Activated CD4-positive, alpha-beta T cell treated with anti-CD3 and anti-CD28 coated beads for 36 hours (primary cell): ENCODE data around the gene CHRNB2. TPM values are rescaled to one million over a fixed set of nuclear protein-coding genes. Genes with fewer than 3 reads are reported as not detected.
"Not testable (repeated sequence)": the region's sequence is repeated elsewhere in the genome, so short reads cannot be mapped to it uniquely, and the experiment has no call there.

ENCODE experiments used
- ATAC-seq: fragments of 200-7000 bp; cut with Tn5 transposase; one replicate; pipeline ENCODE4 v1.10.0; 2021; ENCODE audit warnings: mild to moderate bottlenecking, moderate library complexity
- CTCF ChIA-PET: fragments of 350-600 bp; sonication (Branson Sonifier 250); formaldehyde crosslinking; loops from one replicate; lab custom pipeline; 2021; ENCODE audit warnings: antibody characterized with exemption; lab: Charles Lee
- POLR2A ChIA-PET: fragments of 350-600 bp; sonication (Branson Sonifier 250); formaldehyde crosslinking; loops from one replicate; lab custom pipeline; 2021; ENCODE audit warnings: antibody characterized with exemption, inconsistent platforms; lab: Charles Lee
- DNase-seq: peaks from one replicate; pipeline ENCODE4 v3.0.0-alpha.2; 2020
- H3K27ac Mint-ChIP-seq: one replicate; pipeline ENCODE4 v1.8.0; 2021; ENCODE audit warnings: mixed read lengths
- H3K27me3 Mint-ChIP-seq: one replicate; pipeline ENCODE4 v1.8.0; 2021; ENCODE audit warnings: mixed read lengths
- H3K36me3 Mint-ChIP-seq: one replicate; pipeline ENCODE4 v1.8.0; 2021; ENCODE audit warnings: low read depth, mixed read lengths
- H3K4me1 Mint-ChIP-seq: one replicate; pipeline ENCODE4 v1.8.0; 2021; ENCODE audit warnings: mixed read lengths
- H3K4me3 Mint-ChIP-seq: one replicate; pipeline ENCODE4 v1.8.0; 2021; ENCODE audit warnings: mild to moderate bottlenecking, moderate library complexity, mixed read lengths
- H3K9me3 Mint-ChIP-seq: one replicate; pipeline ENCODE4 v1.8.0; 2021; ENCODE audit warnings: low read depth, mixed read lengths
- intact Hi-C, 2 experiments: fragments of 100-400 bp; cut with DNase I in 1 of 2; cut with micrococcal nuclease in 1 of 2; formaldehyde crosslinking; loops; one replicate each; pipeline versions ENCODE4 v1.14.2 to v1.15.1; 2022 to 2024; cut with DNase I, micrococcal nuclease
- total RNA-seq, 2 experiments: library from RNA; stranded (reverse); gene quantifications; one replicate each; pipeline ENCODE4 v1.2.3, GENCODE V29; 2021

The CHRNB2 gene, protein sequence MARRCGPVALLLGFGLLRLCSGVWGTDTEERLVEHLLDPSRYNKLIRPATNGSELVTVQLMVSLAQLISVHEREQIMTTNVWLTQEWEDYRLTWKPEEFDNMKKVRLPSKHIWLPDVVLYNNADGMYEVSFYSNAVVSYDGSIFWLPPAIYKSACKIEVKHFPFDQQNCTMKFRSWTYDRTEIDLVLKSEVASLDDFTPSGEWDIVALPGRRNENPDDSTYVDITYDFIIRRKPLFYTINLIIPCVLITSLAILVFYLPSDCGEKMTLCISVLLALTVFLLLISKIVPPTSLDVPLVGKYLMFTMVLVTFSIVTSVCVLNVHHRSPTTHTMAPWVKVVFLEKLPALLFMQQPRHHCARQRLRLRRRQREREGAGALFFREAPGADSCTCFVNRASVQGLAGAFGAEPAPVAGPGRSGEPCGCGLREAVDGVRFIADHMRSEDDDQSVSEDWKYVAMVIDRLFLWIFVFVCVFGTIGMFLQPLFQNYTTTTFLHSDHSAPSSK
- total RNA-seq, result under 1 TPM in 1 of 2 experiments, not detected in 1; 0.07 TPM

DNA sequence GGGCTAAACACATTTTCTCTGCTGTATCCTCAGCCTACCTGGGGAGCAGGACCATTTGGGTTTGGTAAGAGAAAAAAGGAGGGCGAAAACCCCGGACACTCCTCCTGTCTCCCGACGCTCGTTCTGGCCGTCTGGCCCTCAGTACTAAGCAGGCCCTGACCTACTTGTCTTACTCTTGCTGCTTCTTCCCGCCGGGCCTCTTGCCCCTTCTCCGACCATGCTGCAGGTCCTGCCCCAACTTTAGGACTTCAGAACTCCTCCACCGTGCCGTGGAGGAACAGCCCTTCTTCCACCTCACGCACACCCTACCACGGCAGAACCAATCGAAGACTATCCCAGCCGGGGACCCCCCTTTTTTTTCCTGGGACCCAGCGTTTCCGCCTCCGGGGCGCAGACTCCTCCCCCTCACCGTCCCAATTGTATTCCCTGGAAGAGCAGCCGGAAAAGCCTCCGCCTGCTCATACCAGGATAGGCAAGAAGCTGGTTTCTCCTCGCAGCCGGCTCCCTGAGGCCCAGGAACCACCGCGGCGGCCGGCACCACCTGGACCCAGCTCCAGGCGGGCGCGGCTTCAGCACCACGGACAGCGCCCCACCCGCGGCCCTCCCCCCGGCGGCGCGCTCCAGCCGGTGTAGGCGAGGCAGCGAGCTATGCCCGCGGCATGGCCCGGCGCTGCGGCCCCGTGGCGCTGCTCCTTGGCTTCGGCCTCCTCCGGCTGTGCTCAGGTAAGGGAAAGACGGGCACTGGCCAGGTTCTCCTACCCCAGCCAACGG lies at the start of gene CHRNB2:
TSS of gene CHRNB2 (plus strand) at position 393 of the 771 bp plus-strand sequence. CDS start at position 660, 267 bp downstream.
- H3K27ac Mint-ChIP-seq, result no peak within 1 kb of the TSS
- peaks cover 21% of the 10 kb centered on the region for H3K27me3 Mint-ChIP-seq
- peaks cover 6% of the 10 kb centered on the region for H3K4me1 Mint-ChIP-seq
- peak; percentile 98 for ATAC-seq
- ChIA-PET CTCF (interaction anchor here (2.7 kb wide), 1 partner anchor 8 kb away, joined by 17 read pairs; no protein-coding TSS in a partner anchor), POLR2A (interaction anchor here (1.1 kb wide), 1 partner anchor 8 kb away, joined by 3 read pairs; no protein-coding TSS in a partner anchor)
- H3K9me3 Mint-ChIP-seq, result no peaks in the 10 kb centered on the region
- DNase-seq, result peak; percentile 84
- no peaks in the 10 kb centered on the region for H3K36me3 Mint-ChIP-seq
- H3K4me3 Mint-ChIP-seq, result peak within 1 kb of the TSS; percentile 20
- intact Hi-C loops, result no loop called here

GRCh38 chr1:154519591-154519991 lies 48.0 kb upstream of the CHRNB2 start:
- ATAC-seq (no peak), DNase-seq (no peak)
- ChIA-PET POLR2A (no interaction called here), CTCF (interaction anchor here (0.9 to 1.0 kb wide), 2 partner anchors 38 to 363 kb away, joined by 3 to 4 read pairs; no protein-coding TSS in a partner anchor)
- intact Hi-C loops, result no loop called here
- Mint-ChIP-seq H3K36me3 (no peaks in the 10 kb centered on the region), H3K9me3 (no peaks in the 10 kb centered on the region), H3K4me3 (no peak overlapping the region), H3K27me3 (peaks cover 4% of the 10 kb centered on the region), H3K27ac (no peak overlapping the region), H3K4me1 (peaks cover 6% of the 10 kb centered on the region)

GRCh38 chr1:154520333-154520732 lies 47.2 kb upstream of the CHRNB2 start:
- H3K4me1 Mint-ChIP-seq, result peaks cover 6% of the 10 kb centered on the region
- H3K4me3 Mint-ChIP-seq, result no peak overlapping the region
- ChIA-PET CTCF (interaction anchor here (0.9 to 1.0 kb wide), 2 partner anchors 39 to 363 kb away, joined by 3 to 4 read pairs; no protein-coding TSS in a partner anchor), POLR2A (no interaction called here)
- peaks cover 6% of the 10 kb centered on the region for H3K27me3 Mint-ChIP-seq
- no peaks in the 10 kb centered on the region for H3K9me3 Mint-ChIP-seq
- DNase-seq (no peak), ATAC-seq (no peak)
- H3K27ac Mint-ChIP-seq, result no peak overlapping the region
- intact Hi-C loops, result no loop called here
- no peaks in the 10 kb centered on the region for H3K36me3 Mint-ChIP-seq

DNA sequence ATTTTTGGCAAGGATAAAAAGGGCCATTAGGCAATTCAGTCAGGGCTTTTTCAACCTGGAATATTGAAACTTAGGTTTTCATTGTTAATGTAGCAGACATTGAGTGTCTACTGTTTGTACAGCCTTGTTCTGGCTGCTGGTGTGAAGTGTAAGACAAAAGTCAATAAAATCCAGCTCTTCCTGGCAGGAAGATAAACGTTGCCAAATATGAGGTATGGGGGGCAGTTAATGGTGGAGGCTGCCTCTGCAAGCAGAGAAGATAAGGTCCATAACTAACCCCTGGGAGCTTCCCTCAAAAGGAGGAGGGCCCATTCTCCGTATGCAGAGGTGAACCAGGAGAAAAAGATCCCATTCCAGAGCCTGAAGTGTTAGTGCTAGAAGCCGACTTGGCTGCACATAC lies 45.9 kb upstream of the CHRNB2 start:
- intact Hi-C loops, result no loop called here
- ChIA-PET POLR2A (no interaction called here), CTCF (interaction anchor here (1.4 kb wide), 2 partner anchors 41 to 42 kb away, joined by 3 to 8 read pairs; no protein-coding TSS in a partner anchor)
- H3K4me1 Mint-ChIP-seq, result peaks cover 6% of the 10 kb centered on the region
- no peak overlapping the region for H3K4me3 Mint-ChIP-seq
- no peaks in the 10 kb centered on the region for H3K9me3 Mint-ChIP-seq
- ATAC-seq (no peak), DNase-seq (no peak)
- H3K27ac Mint-ChIP-seq, result no peak overlapping the region
- H3K36me3 Mint-ChIP-seq, result no peaks in the 10 kb centered on the region
- peaks cover 6% of the 10 kb centered on the region for H3K27me3 Mint-ChIP-seq

DNA sequence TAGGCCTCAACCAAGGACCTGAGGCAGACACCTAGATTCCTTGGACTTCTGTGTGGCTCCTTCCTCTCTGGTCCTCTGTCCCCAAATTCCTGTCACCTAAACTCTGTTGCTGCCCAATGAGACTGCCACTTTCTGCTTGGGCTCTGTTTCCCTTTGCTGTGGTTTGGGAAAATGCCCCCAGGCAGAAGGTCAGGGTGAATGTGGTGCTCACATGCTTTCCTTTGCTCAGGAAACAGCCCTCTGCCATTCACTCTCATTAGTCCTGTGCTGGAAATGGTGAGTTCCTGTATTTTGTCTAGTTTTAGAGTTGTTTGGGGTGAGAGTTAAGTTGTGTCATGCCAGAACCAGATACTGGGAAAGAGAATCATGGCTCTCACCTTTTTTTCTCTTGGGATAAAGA lies 42.7 kb upstream of the CHRNB2 start:
- Mint-ChIP-seq H3K27me3 (peaks cover 2% of the 10 kb centered on the region), H3K9me3 (no peaks in the 10 kb centered on the region), H3K27ac (no peak overlapping the region), H3K4me3 (no peak overlapping the region), H3K36me3 (no peaks in the 10 kb centered on the region), H3K4me1 (peaks cover 3% of the 10 kb centered on the region)
- intact Hi-C loops, result no loop called here
- DNase-seq (no peak), ATAC-seq (no peak)
- CTCF ChIA-PET, result interaction anchor here (0.7 kb wide), 1 partner anchor 347 kb away, joined by 4 read pairs; no protein-coding TSS in a partner anchor
- POLR2A ChIA-PET, result no interaction called here

GRCh38 chr1:154527192-154527591 lies 40.4 kb upstream of the CHRNB2 start:
- Mint-ChIP-seq H3K36me3 (no peaks in the 10 kb centered on the region), H3K4me3 (no peak overlapping the region), H3K4me1 (no peaks in the 10 kb centered on the region), H3K9me3 (no peaks in the 10 kb centered on the region), H3K27me3 (peaks cover 2% of the 10 kb centered on the region), H3K27ac (no peak overlapping the region)
- DNase-seq (no peak), ATAC-seq (no peak)
- CTCF ChIA-PET, result no interaction called here
- POLR2A ChIA-PET, result no interaction called here
- intact Hi-C loops, result no loop called here

DNA sequence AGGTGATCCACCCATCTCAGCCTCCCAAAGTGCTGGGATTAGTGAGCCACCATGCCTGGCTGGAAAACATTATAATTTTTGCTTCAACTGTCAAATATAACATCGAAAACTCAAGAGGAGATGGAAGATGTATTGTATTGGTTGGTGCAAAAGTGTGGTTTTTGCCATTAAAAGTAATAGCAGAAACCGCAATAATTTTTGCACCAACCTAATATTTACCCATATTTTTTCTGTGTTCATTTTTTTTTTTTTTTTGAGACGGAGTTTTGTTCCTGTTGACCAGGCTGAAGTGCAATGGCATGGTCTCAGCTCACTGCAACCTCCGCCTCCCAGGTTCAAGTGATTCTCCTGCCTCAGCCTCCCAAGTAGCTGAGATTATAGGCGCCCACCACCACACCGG lies 38.3 kb upstream of the CHRNB2 start:
- ATAC-seq (no peak), DNase-seq (no peak)
- Mint-ChIP-seq H3K27ac (no peak overlapping the region), H3K27me3 (peaks cover 2% of the 10 kb centered on the region), H3K9me3 (no peaks in the 10 kb centered on the region), H3K4me3 (no peak overlapping the region), H3K36me3 (no peaks in the 10 kb centered on the region), H3K4me1 (no peaks in the 10 kb centered on the region)
- intact Hi-C loops, result no loop called here
- ChIA-PET POLR2A (no interaction called here), CTCF (interaction anchor here (0.7 to 1.3 kb wide), 2 partner anchors 50 to 364 kb away, joined by 3 read pairs; no protein-coding TSS in a partner anchor)

- H3K4me1 Mint-ChIP-seq, DNase-seq, H3K4me3 Mint-ChIP-seq, H3K27me3 Mint-ChIP-seq, H3K36me3 Mint-ChIP-seq, H3K9me3 Mint-ChIP-seq, intact Hi-C loops, ATAC-seq, H3K27ac Mint-ChIP-seq: not testable (repeated sequence)
- CTCF ChIA-PET, result interaction anchor here (0.7 to 1.4 kb wide), 3 partner anchors 15 to 332 kb away, joined by 3 to 7 read pairs (median 3); no protein-coding TSS in a partner anchor
- POLR2A ChIA-PET, result interaction anchor here (0.7 kb wide), 1 partner anchor 11 kb away, joined by 3 read pairs; no protein-coding TSS in a partner anchor
Measured at GRCh38 chr1:154531950-154532349, 35.6 kb upstream of the CHRNB2 start.

DNA sequence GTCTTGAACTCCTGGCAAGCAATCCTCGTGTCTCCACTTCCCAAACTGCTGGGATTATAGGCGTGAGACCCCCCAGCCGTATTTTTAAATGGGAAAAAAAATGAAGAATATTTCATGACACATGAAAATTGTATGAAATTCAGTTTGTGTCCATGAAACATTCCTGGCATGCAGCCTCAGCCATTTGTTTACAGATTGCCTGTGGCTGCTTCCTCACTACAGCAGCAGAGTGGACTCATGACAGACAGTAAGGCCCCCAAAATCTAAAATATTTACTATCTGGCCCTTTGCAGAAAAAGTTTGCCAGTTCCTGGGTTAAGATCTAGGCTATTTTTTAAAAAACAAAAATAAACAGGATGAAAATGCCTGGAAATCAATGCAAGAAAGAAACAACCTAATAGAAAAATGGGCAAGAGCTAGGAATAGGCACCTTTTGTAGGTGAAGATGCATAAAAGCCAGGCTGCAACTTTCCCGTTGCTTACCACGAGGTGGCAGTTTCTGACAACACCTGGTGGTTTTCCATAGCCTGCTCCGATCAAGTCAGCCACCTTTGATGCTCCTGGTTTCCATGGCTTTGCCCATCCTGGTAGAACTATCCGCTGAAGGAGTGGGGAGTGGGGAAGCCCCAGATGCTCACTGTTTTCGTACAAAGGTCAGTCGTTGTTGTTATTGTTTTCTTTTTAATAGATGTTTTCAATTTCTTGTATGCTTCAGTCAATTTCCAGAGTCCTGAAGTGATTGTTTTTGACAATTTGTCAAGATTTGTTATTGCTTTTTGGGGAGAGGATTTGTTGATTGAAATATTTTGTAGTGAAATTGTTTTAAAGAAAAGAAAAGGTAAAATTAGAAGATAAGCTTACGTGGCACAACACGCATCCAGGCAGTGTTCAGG lies 33.4 kb upstream of the CHRNB2 start:
- Mint-ChIP-seq H3K4me3 (no peak overlapping the region), H3K36me3 (no peaks in the 10 kb centered on the region), H3K27me3 (peaks cover 2% of the 10 kb centered on the region), H3K9me3 (no peaks in the 10 kb centered on the region), H3K27ac (no peak overlapping the region), H3K4me1 (no peaks in the 10 kb centered on the region)
- ChIA-PET POLR2A (no interaction called here), CTCF (interaction anchor here (0.7 to 2.2 kb wide), 4 partner anchors 9 to 247 kb away, joined by 3 to 7 read pairs (median 4); no protein-coding TSS in a partner anchor)
- no peak for ATAC-seq
- intact Hi-C loops, result no loop called here
- peak; percentile 15 for DNase-seq

- intact Hi-C loops, result no loop called here
- ATAC-seq, result no peak
- no peak overlapping the region for H3K4me3 Mint-ChIP-seq
- H3K9me3 Mint-ChIP-seq, result no peaks in the 10 kb centered on the region
- no peaks in the 10 kb centered on the region for H3K4me1 Mint-ChIP-seq
- DNase-seq, result no peak
- H3K27ac Mint-ChIP-seq, result no peak overlapping the region
- POLR2A ChIA-PET, result no interaction called here
- peaks cover 2% of the 10 kb centered on the region for H3K27me3 Mint-ChIP-seq
- H3K36me3 Mint-ChIP-seq, result no peaks in the 10 kb centered on the region
- CTCF ChIA-PET, result interaction anchor here (0.6 to 0.7 kb wide), 2 partner anchors 379 to 515 kb away, joined by 3 read pairs; partner anchors contain the start of gene ADAM15
Measured at GRCh38 chr1:154536570-154536969, 31.0 kb upstream of the CHRNB2 start.
